OCI-LY7 (cell line): ENCODE results near the gene SPATA31E1.
"Not testable (repeated sequence)": the region's sequence is repeated elsewhere in the genome, so short reads cannot be mapped to it uniquely, and the experiment has no call there.

Experiments
- EZH2phosphoT487 ChIP-seq: fragments of 200-600 bp; sonication (generic); IDR thresholded peaks from 2 replicates; pipeline ENCODE4 v1.6.1; 2018; ENCODE audit warnings: low read depth, borderline replicate concordance, mild to moderate bottlenecking, mixed run types, antibody characterized with exemption, low read length, moderate library complexity, mixed read lengths
- TF ChIP-seq, protein P1 (sequence below): fragments of 200-600 bp; sonication (generic); conservative IDR thresholded peaks from 2 replicates; pipeline ENCODE4 v1.5.1; 2014; ENCODE audit warnings: mild to moderate bottlenecking, antibody characterized with exemption, low read length, moderate library complexity, mixed read lengths

DNA sequence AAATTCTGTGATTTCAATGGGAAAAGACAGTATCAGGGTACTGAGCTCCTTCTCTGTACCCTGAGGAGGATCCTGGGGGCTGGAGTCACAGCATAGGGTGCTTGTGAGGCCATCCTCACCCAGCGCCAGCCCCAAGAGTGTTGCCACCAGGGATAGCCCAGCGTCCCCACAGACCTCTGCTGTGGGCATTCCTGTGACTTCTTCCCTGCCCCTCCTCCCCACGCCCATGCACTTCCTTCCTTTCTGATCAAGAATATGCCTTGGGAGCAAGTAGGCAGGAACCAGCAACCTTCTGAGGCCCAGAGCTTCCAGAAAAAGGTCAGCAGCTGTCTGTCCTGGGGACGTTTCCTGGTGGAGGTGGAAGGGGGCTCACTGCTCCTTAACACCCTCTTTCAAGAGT, 31.5 kb upstream of the SPATA31E1 start:
- TF ChIP-seq, protein P1, sequence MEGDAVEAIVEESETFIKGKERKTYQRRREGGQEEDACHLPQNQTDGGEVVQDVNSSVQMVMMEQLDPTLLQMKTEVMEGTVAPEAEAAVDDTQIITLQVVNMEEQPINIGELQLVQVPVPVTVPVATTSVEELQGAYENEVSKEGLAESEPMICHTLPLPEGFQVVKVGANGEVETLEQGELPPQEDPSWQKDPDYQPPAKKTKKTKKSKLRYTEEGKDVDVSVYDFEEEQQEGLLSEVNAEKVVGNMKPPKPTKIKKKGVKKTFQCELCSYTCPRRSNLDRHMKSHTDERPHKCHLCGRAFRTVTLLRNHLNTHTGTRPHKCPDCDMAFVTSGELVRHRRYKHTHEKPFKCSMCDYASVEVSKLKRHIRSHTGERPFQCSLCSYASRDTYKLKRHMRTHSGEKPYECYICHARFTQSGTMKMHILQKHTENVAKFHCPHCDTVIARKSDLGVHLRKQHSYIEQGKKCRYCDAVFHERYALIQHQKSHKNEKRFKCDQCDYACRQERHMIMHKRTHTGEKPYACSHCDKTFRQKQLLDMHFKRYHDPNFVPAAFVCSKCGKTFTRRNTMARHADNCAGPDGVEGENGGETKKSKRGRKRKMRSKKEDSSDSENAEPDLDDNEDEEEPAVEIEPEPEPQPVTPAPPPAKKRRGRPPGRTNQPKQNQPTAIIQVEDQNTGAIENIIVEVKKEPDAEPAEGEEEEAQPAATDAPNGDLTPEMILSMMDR, result not testable (repeated sequence)
- TF ChIP-seq EZH2phosphoT487, result not testable (repeated sequence)
